ENCODE data around the gene RRAGC.

The RRAGC gene, protein sequence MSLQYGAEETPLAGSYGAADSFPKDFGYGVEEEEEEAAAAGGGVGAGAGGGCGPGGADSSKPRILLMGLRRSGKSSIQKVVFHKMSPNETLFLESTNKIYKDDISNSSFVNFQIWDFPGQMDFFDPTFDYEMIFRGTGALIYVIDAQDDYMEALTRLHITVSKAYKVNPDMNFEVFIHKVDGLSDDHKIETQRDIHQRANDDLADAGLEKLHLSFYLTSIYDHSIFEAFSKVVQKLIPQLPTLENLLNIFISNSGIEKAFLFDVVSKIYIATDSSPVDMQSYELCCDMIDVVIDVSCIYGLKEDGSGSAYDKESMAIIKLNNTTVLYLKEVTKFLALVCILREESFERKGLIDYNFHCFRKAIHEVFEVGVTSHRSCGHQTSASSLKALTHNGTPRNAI

DNA sequence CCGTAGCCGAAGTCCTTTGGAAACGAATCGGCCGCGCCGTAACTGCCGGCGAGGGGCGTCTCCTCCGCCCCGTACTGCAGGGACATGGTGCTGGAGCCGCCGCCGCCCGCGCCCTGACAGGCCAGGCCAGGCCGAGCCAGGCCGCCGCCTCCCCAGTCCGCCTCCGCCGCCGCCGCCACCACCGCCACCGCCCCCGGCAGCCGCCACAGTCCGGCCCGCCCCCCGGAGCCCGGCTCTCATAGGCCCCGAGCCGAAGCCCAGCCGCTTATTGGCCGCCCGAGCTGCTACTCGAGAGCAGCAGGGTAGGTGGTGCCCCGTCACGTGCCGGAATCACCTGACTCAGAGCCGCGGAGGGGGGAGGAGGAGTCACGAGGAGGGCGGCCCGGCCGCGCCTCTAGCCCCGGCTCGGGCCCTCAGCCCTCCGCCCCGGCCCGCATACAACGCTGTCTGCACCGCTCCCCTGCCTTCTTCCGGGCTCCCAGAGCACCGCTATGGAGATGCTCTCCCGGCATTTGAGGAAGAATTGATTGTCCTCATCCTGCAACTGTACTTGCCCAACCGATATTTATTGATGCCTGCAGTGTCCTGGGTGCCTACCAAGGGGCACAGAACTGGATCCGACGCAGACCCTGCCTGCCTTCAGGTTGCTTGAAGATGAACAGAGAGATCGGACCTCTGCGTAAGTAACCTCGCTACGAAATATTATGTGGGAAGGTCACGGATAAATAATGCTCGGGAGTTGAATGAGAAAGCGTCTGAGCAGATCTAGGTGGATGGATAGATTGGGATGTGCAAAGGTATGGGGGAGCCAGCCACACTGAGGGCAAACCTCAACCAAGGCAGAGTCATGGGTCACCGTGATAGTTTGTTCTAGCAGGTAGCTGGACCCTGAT is at the start of gene RRAGC:
RRAGC (minus strand) TSS at position 212 of the 893 bp plus-strand sequence; CDS start at position 86, 126 bp downstream.
- peak; percentile 93 to 99 (median 98) for DNase-seq

DNA sequence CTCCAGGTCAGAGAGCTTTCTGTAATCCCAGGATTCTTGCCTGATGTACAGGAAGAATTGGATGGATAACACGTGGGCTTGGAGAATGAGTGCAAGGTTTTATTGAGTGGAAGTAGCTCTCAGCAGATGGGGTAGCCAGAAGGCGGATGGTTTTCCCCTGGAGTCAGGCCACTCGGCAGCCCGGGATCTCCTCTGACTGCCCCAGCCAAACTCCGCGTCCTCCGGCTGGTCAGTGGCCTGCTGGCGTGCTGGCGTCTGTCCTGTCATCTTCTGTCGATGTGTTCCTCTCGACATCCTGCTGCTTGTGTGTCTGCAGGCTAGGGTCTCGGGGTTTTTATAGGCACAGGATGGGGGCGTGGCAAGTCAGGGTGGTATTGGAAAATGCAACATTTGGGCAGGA is 49.2 kb upstream of the RRAGC start:
- DNase-seq: peak in 3 of 14 donors; percentile 5 to 86 (median 18)

DNA sequence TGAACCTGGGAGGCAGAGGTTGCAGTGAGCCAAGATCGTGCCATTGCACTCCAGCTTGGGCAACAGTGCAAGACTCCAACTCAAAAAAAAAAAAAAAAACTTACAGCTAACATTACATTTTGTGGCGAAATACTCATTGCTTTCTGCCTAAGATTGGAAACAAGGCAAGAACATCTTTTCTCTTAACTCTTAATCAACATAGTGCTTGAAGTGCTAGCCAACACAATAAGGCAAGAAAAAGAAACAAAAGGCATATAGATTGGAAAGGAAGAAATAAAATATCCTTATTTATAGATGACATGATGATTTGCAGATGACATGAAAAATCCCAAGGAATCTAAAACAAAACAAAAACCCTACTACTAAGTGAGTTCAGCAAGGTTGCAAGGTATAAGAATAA is 46.4 kb upstream of the RRAGC start:
- DNase-seq: no peak

DNA sequence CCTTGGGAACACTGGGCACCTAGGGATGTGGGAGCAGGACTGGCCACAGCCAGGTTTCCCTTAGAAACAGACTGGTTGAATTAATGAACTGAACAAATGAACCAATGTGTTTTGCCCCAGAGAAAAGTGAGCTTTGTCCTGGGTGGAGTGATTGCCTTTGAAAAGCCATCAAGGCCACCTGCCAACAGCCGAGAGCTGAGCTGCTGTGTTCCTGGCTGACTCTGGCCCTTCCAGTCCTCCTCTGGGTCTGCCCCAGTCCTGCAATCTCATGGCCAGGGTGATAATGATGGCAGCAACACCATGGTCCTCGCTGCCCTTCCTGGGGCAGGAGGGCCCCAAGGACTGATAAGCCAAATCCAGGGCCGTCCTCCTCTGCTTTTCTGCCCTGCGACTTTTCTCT is 40.0 kb upstream of the RRAGC start:
- no peak for DNase-seq

DNA sequence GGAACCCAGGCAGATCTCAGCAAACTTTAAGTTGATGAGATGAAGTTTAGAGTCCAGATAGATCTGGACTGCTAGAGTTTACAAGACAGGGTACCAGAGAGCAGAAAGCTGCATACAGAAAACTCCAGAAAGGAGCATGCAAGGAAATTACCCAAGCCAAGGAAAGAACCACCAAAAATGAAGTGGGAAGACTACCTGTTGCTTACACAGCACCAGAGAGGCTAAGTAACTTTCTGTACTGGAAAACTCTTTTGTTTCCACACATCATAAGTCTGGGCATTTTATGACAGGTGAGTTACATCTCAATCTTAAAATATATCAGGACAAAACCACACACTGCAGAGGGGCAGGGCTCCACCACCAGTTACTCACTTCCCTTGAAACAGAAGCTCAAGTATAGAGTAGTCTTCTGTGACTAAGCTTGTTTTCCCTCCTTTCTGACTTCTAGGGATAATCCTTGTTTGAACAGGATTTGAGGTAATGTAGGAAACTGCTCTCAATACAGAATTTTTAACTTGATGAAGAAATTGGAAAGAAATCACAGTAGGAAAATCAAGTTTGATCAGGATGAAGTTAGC is 39.2 kb upstream of the RRAGC start:
- no peak for DNase-seq

DNA sequence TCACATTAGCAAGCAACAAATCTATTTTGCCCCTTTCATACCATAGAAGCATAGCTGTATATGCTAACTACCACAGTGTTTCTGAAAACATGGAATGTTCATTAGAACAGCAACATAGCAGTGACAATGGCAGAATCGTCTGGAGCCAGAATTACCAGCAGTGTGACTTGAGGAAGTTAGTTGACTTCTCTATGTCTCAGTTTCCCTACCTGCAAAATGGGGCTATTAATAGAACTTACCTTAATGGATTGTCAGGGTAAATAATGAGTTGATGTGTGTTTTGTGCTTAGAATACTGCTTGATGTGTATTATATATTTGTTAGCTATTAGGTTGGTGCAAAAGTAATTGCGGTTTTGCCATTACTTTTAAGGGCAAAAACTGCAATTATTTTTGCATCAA is 36.6 kb upstream of the RRAGC start:
- no peak for DNase-seq

DNA sequence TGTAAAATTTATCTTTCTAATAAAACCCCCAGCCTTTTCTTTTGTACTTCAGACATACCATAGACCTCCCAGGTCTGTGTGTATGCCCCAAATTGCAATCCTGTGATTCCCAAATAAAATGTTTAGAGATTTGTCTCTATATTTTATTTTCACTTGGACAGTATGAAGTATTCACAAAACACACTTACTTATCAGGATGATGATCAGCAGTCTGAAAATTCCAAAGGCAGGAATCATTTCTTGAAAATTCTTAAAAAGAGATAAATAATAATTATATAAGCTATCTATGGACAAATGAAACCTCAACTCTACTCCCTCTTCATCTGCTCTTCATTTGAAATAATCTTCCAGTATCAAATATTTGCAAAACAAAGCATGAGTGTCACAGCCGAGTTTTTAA is 33.4 kb upstream of the RRAGC start:
- DNase-seq: no peak

DNA sequence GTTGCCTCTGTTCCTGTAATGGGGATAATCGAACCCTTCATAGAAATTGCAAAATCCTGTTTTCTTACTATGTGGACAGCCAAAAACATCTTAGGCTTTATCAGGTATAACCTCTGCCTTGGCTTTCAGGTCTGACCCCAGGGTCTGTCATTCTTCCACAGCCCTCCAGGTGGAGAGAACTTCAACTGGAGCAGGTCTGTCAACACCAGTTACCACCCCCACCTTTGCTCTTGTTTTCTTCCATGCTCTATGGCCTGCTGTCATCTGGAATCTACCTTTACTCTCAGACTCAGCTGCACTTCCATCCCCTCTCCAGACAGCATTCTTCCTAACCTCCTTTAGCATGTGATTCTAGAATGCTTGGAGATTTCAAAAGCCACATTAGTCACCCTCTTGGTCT is 32.2 kb upstream of the RRAGC start:
- DNase-seq: no peak

DNA sequence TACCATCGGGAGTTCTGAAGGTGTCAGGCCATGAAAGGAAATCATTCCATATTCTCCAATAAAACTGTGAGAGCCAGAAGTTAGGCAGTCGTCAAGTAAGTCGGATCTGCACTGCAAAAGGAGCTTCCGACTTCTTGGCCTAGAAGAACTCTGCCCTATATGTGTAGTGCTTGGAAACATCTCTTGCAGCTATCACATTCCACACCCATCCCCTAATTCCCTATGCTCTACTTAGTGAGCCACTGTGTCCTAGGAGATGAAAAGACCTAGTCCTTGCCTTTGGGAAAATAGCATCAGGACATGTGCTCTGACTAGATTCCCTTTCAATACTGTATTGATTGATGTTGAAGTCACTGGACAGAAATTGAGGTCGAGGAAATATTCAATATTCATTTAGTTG is 30.0 kb upstream of the RRAGC start:
- DNase-seq: no peak

DNA sequence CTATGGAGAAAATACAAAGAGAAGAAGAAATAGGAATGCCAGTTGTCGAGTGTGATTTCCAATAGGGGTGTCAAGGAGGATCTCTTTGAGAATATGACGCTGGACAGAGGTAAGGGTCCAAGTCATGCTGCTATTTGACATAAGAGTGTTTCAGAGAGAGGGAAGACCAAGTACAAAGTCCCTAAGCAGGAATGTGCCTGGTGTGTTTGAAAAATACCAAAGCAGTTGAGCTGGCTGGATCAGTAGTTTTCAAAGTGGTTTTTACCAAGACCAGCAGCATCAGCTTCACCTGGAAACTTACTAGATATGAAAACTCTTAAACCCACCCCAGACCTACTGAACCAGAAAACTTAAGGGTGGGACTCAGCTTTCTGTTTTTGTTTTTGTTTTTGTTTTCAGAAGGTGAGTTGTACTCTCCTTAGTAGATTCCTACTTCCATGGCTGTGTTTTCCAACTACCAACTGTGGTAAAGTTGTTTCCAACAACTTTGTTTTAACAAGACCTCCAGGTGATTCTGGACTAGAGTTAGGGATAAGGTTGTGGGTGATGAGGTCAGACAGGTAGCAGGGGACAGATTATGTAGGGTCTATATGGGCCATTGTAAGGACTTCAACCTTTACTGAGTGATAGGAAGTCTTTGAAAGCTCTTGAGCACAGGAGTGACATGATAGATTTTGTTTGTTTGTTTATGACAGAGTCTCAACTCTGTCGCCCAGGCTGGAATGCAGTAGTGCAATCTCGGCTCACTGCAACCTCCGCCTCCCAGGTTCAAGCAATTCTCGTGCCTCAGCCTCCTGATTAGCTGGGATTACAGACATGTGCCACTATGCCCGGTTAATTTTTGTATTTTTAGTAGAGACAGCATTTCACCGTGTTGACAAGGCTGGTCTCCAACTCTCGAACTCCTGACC is 29.1 kb upstream of the RRAGC start:
- DNase-seq: no peak

DNA sequence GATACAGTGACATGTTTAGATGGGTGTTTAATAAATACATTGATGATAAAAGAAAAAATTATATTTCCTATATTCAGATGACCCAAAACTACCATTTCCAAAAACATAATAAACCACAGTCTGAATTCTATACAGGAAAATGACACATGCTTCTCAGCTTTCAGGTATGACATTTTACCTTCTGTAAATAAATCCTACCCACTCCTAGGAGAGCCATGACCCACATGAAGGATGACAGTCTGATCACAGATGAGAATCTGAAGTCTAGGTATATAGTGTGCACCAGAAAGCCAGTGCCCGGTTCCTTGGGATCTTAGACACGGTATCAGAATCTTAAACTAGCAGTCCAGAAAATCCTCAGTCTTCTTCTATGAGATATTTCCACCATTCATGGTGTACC is 25.5 kb upstream of the RRAGC start:
- no peak for DNase-seq

DNA sequence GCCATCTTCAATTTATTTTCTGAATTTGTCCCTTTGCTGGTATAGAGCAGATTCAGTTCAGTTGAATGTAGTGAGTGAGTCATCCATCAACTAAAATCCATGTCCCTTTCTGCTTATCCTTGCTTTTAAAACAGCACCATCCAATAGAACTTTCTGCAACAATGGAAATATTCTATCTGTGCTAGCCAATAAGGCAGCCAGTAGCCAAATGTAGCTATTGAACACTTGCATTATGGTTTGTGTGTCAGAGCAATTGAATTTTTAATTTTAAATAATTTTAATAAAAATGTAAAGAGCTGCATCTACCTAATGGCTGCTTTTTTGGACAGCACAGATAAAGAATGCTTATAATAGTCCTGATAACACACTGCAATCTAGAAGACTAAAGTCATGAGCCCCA is 21.9 kb upstream of the RRAGC start, which contains the start of gene GJA9:
GJA9 (minus strand) TSS at position 101 of the 400 bp plus-strand sequence. CDS start 5,489 bp downstream, outside the sequence.
- no peak for DNase-seq

DNA sequence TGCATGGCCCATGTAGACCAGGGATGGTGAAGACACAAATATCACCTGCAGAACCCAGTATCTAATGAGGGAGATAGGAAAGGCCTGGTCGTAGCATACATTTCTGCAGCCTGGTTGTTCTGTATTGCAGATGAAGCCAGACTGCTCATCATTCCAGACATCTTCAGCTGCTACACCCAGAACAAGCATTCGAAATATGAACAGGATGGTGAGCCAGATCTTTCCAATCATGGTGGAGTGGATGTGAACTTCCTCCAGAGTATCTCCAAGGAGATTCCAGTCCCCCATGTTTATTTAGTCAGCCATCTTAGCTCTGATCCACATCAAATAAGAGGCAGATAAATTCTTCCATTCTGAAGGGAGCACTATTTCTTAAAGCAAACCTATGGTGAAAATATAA is 16.2 kb upstream of the RRAGC start:
- DNase-seq: no peak

DNA sequence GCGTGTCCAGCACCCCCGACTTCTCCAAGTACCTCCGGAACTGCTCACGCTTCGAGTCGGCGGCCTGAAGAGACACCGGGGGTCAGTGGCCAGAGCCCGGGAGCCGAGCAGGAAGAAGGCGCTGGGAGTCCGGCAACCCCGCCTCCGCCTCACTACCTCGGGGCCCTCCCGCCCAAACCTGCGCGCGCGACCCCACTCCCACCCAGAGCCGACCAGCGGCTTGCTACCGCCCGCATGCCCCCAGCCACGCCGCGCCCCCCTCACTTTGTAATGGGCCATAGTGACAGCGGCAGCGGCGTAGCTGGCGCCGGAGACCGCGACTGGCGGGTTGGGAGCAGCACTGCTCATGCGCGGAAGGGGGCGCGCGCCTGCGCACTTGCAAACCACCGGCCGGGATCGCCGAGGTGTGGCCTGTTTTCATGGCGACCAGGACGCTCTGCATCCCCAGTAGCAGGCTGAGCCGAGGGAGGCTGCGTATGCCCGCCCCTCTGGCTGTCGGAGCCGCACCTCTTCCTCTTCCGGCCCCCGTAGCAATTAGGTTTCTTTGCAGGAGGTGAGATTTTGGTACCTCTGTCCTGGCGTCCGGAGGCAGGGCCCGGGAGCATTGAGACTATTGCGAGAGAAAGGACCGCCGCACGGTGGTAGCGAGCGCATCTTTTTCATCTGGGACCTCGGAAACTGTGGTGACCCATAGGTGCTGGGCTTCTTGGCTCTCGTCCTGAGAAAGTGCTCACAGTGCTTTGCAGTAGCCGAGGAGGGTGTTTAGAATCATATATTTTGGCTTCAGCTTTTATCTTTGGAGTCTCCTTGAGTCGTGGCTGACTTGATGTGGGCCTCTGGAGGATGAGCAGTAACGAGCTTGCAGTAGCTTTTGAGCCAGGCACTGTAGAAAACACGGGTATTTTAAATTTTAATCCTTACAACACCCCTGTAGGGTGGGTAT is 13.7 kb upstream of the RRAGC start, which contains the start of gene MYCBP:
MYCBP (minus strand) TSS at position 322 of the 943 bp plus-strand sequence; CDS start at position 279, 43 bp downstream.
- peak; percentile 73 to 98 (median 95) for DNase-seq

DNA sequence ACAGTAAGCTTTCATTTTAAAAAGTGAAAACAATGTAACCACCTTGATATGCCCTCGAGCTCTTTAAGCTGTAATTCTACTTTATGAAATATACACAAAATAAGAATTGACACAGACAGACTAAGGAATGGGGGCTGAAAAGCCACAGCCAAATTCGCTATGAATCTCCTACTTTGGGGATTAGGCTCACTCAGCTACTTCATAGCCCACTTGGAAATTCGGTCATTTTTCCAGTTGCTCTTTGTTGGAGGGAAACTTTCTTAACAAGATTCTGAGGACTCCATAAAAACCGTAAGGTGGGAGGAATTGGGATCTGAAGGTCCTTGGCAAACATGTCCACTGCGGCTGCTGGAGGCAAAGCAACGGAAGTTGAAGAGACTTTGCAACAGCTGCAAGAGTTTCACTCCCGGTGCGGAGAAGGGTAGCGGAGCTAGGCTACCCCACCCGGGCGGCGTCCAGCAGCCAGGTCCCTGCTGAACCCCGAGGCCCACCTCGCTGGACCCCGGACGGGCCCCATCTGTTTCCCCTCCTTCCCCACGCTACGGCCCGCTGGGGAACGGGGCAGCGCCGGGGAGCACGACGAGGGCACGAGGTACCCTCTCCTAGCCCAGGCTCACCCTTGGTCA is 12.9 kb upstream of the RRAGC start:
- DNase-seq: peak in 2 of 14 donors; percentile 36 to 51

DNA sequence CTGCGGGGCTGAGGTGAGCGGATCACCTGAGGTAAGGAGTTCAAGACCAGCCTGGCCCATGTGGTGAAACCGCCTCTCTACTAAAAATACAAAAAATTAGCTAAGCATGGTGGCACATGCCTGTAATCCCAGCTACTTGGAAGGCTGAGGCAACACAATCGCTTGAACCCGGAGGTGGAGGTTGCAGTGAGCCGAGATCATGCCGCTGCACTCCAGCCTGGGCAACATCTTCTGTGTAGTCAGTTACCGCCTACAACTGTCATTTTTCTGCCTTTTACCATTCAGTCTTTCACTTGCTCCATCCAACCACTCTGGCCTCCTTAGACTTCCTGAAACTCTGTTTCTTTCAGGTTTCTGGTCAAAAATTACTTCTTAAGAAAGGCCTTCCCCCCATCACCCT is 11.4 kb upstream of the RRAGC start:
- DNase-seq: no peak

DNA sequence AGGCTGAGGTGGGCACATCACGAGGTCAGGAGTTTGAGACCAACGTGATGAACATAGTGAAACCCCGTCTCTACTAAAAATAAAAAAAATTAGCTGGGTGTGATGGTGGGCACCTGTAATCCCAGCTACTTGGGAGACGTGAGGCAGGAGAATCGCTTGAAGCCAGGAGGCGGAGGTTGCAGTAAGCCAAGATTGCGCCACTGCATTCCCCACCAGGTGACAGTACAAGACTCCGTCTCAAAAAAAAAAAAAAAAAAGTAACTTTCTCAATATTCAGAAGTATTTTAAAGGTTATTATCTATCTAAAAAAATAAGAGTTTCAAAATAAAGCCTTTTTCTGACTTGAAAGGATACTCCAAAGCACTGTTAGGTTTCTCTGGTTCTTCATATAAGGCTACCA is 7.6 kb upstream of the RRAGC start:
- no peak for DNase-seq

DNA sequence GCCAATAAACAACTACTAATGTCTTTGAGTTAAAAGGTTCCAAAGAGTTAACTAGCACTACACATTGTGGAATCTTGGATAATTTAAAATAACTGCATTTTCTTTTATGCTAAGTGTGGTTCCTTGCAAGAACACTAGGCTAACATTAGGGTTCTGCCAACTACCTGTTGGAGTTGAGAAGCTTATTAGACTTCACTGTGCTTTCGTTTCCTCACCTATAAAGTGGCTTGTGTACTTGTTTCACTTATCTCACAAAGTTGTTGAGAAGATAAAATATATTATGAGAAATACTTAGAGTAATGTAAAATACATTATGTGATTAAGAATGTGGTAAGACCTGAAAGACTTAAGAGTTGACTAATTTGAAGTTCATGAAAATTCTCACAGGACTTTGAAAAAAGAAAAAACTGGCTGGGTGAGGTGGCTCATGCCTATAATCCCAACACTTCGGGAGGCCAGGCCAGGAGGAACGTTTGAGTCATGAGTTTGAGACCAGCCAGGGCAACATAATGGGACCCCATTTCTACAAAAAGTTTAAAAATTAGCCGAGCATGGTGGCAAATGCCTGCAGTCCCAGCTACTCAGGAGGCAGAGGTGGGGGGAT is 5.6 kb upstream of the RRAGC start:
- DNase-seq: no peak

DNA sequence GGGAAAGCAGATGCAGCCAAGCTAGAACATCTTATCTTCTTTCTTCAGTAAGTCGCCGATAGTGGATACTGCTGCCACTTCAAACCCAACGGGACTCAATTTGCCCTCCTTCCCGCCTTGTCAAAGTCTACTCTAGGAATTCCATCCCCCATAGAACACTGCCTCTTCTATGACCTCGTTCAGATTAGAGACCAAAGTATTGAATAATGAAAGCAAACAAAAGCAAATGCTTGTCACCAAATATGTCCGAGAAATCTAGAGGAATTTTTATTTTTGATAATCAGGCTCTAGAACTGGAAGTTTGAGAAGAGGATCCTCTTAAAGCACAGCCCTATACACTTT is 853 bp upstream of the RRAGC start:
- DNase-seq: no peak

Data from C1 segment of cervical spinal cord (tissue), 14 donors.